NCI-H187 (cell line): Measurements from ENCODE around the gene C14orf119.

Source experiments
- DNase-seq, 2 experiments: peaks; one replicate each; lab custom pipeline; 2025; lab: John Stamatoyannopoulos, UW

C14orf119 gene

GRCh38 chr14:23095196-23096108 is at the start of gene C14orf119:
Gene C14orf119 (plus strand): TSS chr14:23095505. CDS start chr14:23097659, 2,154 bp downstream.
- DNase-seq = no peak

DNA sequence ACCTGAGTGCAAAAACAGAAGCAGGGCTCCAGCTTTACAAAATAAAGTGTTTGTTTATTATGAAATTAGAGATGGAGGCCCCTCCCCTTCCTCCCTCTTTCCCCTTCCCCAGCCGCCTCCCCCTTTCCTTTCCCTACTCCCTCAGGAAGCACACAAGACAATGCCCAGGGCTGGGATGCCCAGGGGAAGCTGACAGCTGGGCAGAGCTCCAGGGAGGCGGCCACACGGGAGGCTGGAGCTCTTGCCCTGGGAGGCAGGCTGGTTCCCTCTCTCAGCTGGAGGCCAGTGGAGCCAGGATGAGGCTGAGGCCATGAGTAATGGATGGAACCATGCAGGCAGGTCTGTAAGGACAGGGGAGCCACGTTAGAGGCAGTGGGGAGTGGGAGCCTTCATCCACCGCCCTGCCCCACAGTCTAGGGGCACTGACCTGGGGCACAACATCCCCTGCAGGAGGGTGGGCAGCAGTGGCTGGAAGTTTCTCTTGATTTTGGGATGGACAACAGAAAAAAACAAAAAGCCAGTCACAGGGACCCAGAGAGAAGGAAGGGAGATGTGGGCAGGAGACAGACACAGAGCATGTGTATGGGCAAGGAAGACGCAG is 48.2 kb upstream of the C14orf119 start:
- DNase-seq = no peak

DNA sequence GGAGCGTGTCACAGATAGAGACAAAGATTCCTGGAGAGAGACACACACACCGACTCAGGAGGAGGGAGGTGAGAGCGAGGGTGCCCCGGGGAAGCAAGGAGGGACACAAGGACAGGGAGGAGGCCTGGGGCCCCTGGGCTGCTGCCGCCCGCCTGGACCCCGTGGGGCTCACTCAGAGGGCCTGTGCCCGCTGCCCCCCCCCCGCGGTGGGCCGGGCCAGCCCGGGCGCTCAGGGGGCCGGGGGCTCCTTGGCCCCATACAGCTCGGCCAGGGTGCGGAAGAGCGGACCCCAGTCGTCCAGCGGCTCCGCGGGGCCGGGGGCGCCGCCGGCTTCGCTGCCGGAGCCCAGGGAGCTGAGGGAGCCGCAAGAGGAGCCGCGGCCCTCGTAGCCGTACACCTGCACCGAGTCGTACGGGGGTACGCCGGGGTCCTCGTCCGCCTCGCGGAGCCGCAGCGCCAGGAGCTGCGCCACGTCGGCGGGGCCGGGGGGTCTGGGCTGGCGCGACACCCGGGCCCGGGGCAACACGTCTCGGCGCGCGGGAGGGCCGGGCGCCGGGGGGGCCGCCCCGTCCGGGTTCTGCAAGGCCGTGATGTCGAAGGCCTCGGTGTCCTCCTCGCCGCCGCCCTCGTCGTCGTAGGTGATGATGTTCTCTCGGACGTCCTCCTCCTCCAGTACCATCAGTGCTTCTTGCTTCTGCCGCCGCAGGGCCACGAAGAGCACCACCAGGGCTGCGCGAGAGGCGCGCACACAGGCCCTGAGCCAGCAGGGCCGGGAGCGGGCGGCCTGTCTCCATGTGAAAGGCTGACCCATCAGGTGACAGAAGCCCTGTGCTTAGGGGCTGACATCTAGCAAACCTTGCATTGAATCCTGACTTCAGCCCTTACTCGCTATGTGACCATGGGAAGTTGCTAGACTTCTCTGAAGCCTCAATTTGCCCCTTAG is 47.3 kb upstream of the C14orf119 start:
- no peak for DNase-seq

GRCh38 chr14:23049011-23049410 is 46.3 kb upstream of the C14orf119 start:
- no peak for DNase-seq

DNA sequence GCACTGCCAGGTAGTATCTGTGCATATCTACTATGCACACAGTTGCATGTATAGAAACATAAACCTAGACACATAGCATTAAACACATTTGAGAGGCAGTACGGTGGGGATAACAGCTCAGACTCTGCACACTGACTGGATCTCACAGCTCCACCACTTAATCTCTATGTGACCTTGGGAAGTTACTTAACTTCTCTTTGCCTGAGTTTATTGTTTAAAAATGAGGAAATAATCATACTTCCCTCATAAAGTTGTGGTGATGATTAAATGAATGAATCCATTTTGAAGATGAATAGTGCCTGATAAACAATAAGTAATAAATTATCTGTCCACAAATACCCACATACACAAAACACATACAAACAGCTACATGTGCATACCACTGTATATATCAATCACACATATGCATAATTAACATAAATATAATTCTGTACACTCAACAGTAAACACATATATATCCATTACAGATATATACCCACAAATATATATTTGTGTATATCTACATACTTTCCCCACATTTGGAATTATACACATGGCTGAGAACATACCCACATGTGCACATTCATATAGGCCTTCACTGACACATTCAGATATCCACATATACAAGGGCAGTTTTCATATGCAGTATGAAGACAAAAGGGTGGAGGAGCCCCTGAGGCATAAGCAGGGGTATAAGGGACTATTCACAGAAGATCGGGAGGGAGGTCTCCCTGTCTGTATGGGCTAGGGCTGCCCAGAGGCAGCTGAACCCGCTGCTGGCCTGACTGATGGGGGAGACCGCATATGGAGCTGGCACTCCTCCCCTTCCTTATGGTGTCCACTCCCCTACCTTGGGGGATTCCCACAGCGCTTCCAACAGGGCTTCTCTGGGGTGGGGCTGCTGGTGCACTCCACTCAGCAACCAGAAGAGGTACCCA is 43.9 kb upstream of the C14orf119 start:
- DNase-seq = no peak

GRCh38 chr14:23052182-23052623 is 43.1 kb upstream of the C14orf119 start:
- no peak for DNase-seq

- no peak for DNase-seq
Measured at GRCh38 chr14:23052671-23053070, 42.6 kb upstream of the C14orf119 start.

- DNase-seq = no peak
Measured at GRCh38 chr14:23053426-23053825, 41.9 kb upstream of the C14orf119 start.

GRCh38 chr14:23054000-23054811 is 41.1 kb upstream of the C14orf119 start:
- DNase-seq = no peak

- no peak for DNase-seq
Measured at GRCh38 chr14:23055147-23055550, 40.2 kb upstream of the C14orf119 start.

GRCh38 chr14:23055621-23056144 is 39.6 kb upstream of the C14orf119 start:
- no peak for DNase-seq

- DNase-seq = no peak
Measured at GRCh38 chr14:23056145-23056955, 39.0 kb upstream of the C14orf119 start.

DNA sequence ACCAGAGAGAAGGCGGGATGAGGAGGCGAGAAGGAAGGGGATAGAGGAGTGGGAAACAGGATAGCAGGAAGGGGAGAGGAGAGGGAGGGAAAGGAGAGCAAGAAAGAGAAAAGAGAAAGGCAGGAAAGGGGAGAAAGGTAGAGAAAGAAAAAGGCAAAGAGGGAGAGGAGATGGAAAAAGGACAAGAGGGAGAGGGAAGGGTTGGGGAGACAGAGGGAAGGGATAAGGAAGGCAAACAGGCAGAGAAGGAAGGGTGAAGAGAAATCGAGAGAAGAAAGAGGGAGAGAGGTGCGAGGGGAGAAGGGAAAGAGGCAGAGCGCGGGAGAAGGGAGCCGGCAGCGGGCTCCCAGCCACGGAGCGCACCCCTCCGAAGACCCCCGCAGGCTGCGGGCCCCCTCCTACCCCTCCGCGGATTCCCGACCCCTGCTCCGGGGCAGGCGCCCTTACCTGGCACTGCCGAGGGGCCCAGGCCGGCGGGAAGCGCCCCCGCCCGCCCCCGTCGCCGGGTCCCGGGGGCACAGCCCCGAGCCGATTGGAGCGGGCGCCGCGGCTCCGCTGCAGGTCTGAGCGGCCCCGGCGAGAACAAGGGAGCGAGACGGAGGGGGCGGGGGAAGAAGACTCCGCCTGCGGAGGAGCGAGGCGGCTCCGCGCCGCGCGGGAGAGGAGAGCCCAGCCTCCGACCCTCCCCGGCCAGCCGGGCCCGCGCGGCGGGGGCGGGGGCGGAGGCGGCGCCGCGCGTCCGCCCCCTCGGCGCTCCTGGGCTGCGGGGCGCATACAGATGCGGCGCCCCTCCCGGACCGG is 38.1 kb upstream of the C14orf119 start, which contains the start of gene CDH24:
Gene CDH24, minus strand, starts transcription at position 565 of the 801 bp plus-strand sequence. CDS start 1,787 bp downstream, outside the sequence.
- no peak for DNase-seq

DNA sequence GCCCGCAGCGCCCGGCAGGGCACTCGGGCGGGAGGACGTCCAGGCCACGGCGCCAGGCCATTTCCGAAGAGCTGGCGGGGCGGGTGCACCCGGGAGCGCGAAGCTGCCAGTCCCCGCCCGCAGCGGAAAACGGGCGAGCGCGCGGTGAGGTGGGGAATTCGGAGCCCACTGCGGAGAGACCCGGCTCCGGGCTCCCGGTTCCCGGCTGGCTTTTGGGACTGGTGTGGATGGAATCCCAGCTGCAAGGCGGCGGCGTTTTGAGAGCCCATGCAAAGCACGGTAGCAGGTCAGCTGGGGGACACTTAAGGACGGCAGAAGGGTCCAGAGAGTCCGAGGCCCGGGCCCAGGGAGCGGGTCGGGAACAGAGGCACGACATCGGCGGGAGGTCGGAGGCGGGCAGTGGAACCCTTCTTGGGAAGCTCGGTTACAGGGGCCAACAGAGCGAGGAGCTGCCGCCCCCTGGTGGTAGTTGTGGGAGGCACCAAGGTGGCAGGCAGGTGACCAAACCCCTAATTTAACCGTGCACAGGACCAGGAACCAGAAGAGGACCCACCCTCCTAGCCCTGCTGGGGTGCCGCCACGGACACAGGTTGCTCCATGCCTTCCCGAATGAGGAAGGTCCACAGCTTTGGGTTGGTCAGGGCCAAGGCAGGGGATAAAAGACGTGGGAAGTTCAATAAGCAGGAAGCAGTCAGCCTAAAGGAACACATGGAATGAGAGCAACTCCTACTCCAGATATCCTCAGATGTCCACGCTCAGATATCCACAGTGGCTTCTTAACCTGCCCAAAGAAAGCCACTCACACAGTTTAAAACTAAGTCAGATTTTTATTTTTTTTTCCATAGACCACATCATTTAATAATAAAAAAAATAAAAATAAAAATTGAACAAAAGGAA is 37.3 kb upstream of the C14orf119 start:
- DNase-seq = no peak

DNA sequence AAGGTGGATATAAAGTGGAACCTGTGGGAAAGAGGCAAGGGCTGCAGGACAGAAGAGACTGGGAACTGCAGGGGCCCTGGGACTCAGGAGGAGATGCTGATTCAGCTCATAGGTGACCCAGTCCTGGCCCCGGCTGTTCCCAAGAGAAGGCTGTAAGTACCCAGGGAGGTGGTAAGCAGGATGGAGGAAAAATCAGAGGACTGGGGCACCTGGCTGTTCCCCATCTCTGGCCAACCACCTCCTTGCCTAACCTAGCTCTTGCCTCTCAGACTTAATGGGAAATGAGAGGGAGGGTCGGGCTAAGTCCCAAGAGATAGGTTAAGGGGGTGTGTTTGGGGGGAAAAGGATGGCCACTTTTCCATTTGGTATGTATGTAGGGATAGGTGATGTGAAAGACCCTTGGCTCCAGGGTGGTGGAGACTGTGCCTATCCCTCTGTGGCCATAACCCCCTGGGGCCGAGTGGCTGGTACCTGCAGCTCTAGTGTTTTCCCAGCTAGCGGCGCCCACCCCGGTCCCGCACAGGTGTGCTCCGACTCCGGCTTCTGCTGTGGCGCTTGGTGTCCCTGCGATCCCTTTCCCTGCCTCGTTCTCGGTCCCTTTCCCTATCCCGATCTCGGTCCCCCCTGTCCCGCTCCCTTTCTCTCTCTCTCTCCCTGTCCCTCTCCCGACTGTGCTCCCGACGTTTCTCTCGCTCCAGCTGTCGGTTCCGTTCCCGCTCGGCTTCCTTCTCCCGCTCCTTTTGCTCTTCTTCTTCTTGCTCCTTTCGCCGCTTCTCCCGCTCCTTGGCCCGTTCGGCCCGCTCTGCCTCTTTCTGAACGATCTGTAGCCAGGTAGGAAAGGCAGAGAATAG is 36.4 kb upstream of the C14orf119 start:
- DNase-seq = no peak
